Cerebellar nuclear complex (tissue), 1 donor: Measurements from ENCODE around the gene APBB1IP.
"Not testable (repeated sequence)": the region's sequence is repeated elsewhere in the genome, so short reads cannot be mapped to it uniquely, and the experiment has no call there.

ENCODE experiments used
- DNase-seq, 2 experiments: peaks; one replicate each; lab custom pipeline; 2025; lab: John Stamatoyannopoulos, UW

APBB1IP gene

DNA sequence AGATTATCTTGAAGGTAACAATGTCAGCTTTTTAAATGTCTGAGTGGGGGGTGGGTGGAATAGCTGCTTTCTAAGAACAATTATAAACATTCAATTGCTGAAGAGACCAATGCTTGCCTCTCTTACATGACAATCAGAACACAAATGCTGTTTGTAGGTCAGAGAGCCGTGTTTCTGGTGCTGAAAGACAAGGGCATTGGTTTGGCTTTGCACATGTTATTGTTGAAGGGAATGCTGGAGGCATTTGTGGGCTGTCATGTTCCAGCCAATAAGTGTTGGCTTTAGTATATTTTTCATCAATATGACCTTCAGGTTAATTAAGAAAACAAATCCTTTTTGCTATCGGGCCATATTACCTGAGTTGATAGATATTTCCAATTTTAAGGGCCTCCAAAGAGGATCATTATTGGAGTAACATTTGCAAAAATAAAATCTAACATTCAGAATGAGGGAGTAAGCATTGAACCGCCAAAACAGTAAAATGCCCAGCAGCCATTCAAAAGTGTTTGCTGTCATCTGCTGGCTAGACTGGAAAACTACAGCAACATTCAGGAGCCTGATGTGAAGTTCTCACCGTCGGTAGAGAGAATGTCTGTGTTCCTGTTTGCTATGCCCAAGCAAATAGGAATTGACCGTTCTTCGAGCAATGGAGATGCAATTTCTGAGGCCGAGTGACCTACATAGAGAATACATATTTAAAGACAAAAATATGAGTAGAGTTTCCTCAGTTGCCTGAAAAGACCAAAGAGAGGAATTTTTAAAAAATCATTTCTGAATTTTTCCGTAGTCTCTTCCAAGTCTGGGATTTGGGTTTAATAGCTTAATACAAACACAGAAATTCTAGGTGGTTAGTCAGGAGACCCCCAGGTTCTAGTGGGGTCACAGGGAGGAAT lies 118.9 kb downstream of the APBB1IP start:
- DNase-seq: no peak

- no peak for DNase-seq
Observed at GRCh38 chr10:26557641-26558014, 119.5 kb downstream of the APBB1IP start.

GRCh38 chr10:26566525-26567350 lies 128.6 kb downstream of the APBB1IP start:
- no peak for DNase-seq

GRCh38 chr10:26567351-26567721 lies 129.2 kb downstream of the APBB1IP start:
- no peak for DNase-seq

DNA sequence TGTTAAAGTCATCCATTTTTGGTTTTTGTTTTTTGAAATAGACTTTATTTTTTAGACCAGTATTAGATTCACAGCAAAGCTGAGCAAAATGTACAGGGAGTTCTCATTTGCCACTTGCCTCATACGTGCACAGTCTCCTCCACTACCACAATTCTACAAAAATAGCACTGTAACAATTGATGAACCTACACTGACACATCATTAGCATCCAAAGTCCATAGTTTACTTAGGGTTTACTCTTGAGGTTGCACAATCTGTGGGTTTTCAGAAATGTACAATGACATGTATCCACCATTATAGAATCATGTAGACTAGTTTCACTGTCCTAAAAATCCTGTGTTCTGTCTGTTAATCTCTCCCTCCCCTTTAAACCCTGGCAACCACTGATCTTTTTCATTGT lies 133.5 kb downstream of the APBB1IP start:
- no peak for DNase-seq

DNA sequence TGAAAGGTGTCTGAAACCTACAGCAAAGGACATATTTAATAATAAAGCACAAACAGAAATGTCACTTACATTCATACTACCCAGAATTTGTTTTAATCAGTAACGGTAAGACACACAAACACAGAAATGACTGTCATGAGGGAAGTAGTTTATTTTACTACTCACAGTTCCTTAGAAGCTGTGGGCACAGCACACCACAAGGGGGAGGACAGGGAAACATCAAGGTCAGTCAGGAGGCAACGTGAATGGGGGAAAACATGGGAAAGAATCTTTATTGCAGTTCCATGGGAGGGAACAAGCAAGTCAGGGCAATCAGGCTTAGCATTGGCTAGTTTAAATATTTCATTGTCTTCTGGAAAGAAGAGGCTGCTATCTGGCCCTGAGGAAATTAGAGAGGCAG lies 135.5 kb downstream of the APBB1IP start:
- DNase-seq: no peak

DNA sequence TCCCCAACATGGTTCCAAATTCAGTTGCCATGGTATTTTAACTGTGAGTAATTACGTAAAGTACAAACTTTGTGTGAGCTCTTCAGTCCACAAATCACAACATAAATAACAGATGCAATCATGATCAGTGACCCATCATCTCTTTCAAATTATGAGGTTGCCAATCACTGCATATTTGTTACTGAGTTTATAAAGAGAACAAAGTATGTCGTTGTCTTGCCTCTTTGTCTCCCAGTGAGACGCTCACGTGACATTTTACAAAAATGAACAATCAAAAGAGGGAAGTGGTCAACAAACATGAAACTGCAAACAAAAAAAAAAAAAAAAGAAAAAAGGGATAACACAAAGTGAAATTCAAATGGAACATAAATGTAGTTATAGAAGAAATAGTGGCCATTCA lies 136.6 kb downstream of the APBB1IP start:
- no peak for DNase-seq

- DNase-seq: not testable (repeated sequence)
Observed at GRCh38 chr10:26578371-26578770, 140.2 kb downstream of the APBB1IP start.

DNA sequence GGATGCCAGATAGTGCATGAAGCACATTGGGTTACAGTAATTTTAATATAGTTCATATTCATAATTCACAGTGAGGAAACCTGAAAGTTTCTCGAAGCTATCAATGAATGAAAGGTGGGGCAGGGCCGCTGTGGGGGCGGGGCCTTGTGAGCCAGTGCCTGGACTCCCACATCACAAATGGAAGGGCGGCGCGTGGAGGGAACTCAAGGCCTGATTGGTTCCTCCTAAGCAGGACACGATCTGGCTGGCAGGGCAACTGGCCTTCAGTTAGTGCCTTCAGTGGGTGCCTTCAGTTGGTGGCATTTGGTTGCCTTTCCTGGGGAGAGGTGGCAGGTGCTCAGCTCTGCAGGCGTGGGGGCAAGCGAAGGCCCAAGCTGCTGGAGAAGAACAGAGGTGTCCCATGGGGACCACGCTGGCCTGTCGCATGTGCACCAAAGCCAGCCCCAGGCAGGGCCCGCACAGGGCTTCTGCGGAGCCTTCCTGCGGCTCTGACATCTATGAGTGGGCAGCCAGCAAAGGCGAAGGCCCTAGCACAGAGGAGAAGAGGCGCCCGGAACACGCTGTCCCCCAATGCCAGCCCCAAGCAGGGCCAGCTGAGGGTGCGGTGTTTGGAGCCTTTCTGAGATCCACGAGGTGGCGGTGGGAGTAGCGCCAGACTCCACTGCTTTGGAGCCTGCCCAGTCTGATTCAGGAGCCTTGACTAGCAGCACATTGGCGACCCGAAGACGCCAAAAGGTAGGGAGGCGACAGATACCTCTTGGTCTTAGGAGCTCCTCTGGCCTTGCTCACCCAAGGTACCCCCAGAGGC lies 141.3 kb downstream of the APBB1IP start:
- DNase-seq: no peak

DNA sequence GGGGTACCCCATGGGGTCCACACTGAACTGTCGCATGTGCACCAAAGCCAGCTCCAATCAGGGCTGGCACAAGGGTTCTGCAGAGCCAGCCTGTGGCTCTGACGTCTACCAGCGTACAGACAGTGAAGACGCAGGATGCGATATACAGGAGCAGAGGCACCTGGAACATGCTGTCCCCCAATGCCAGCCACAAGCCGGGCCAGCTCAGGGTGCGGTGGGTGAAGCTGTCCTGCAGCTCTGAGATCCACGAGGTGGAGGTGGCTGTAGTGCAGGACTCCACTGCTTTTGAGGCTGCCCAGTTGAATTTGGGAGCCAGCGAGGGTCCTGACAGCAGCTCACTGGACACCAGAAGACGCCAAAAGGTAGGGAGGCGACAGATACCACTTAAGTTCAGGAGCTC lies 148.1 kb downstream of the APBB1IP start:
- DNase-seq: no peak

DNA sequence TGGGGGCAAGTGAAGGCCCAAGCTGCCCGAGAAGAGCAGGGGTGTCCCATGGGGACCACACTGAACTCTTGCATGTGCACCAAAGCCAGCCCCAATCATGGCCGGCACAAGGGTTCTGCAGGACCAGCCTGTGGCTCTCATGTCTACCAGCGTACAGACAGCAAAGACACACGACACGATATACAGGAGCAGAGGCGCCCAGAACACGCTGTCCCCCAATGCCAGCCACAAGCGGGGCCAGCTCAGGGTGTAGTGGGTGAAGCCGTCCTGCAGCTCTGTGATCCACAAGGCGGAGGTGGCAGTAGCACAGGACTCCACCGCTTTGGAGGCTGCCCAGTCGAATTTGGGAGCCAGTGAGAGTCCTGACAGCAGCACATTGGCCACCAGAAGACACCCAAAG lies 150.5 kb downstream of the APBB1IP start:
- DNase-seq: no peak

GRCh38 chr10:26589813-26590212 lies 151.7 kb downstream of the APBB1IP start:
- not testable (repeated sequence) for DNase-seq

DNA sequence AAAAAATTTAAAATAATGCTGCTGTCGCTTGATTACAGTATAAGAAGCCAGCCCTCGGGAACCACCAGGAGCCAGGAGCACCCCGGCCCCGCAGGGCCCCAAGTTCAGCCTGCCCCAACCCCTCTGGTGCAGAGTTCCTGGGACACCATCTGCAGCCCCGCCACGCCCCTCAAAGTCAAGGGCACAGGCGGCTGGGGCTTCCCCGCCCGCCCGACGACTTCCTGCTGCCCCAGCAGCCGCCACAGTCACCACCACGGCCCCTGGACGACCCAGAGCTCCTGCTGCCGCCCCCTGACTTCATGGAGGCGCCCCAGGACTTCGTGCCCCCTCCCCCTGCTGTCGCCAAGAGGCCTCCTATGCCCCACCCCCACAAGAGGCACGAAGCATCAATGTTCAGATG lies 155.8 kb downstream of the APBB1IP start:
- DNase-seq: no peak

- DNase-seq: not testable (repeated sequence)
Observed at GRCh38 chr10:26603283-26603682, 165.1 kb downstream of the APBB1IP start.

DNA sequence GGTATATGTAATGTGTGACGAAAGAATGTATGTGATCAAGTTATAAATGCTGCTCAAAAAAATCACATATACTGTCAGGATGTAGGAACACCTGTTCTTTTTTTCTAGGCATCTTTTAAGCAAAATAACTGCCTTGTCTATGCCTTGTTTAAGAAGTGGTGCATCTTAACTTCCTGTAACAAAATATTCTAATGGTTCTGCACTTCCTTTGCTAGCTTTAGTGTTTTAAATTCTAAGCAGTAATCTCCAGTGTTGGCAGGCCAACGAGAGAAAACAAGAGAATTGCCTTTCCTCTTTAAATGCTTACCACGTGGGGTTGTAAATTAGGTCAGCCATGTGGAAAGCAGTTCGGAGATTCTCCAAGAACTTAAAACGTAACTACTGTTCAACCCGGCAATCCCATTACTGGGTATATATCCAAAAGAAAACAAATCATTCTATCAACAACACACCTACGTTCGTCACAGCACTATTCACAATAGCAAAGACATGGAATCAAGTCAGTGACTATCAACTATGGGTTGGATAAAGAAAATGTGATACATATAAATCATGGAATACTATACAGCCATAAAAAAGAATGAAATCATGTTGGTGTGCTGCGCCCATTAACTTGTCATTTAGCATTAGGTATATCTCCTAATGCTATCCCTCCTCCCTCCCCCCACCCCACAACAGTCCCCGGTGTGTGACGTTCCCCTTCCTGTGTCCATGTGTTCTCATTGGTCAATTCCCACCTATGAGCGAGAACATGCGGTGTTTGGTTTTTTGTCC lies 166.4 kb downstream of the APBB1IP start:
- not testable (repeated sequence) for DNase-seq

DNA sequence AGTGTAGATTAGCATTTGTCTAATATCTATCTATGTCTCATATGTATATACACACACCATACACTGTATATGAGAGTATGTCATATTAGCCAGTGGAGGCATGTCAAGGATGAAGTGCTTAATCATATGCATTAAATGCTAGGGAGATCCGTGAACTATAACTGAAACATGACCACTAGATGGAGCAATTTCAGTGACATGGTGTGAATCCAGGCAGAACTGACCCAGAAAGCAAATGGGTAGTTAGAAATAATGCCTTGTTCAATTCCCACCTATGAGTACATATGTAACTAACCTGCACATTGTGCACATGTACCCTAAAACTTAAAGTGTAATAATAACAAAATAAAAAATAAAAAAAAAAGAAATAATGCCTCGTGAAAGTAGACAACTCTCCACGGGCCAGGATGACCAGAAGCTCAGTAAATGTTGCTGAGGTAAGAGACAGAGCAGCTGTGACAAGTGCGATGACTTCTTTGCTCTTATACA lies 168.3 kb downstream of the APBB1IP start:
- not testable (repeated sequence) for DNase-seq

DNA sequence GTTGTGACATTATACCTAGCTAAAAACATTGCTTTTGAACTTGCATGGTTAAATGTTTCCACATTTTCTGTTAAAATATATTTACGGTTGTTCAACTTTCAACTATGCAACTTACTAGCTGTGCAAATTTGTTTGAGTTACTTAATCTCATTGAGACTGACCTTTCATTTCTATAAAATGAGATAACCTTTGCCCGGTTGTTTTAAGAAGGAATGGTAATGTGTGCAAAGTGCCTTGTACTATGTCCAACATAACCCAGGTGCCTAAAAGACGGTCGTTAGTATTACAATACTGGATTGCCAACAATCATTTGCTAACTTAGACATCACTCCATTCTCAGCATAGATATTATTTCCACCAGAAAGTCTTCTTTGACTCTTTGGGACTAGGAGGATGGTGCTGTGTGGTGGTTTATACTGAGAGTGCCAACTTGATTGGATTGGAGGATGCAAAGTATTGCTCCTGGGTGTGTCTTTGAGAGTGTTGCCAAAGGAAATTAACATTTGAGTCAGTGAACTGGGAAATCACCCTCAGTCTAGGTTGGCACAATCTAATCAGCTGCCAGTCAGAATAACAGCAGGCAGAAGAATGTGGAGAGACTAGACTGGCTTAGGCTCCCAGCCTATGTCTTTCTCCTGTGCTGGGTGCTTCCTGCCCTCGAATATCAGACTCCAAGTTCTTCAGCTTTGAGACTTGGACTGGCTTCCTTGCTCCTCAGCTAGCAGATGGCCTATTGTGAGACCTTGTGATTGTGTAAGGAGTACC lies 174.2 kb downstream of the APBB1IP start:
- no peak for DNase-seq
